ENCODE measurements around the gene GPC6.

Gene GPC6

GRCh38 chr13:94431574-94431973 lies 1205.0 kb downstream of the GPC6 start:
- H3K9me3 ChIP-seq (ENCODE audit: control insufficient read depth, insufficient read depth, low read length), result no peaks in the 10 kb centered on the region
- no peak for DNase-seq (ENCODE audit: low read depth, low spot score)
- no peak overlapping the region for H3K4me3 ChIP-seq (ENCODE audit: low read length)
- no peaks in the 10 kb centered on the region; the same call in 1 of the 2 replicates for H3K4me1 ChIP-seq (ENCODE audit: control insufficient read depth, insufficient read depth, low read length)
- H3K27ac ChIP-seq (ENCODE audit: low read length), result no peak overlapping the region
- H3K27me3 ChIP-seq (ENCODE audit: control insufficient read depth, insufficient read depth, low read length), result no peaks in the 10 kb centered on the region
- WGBS (ENCODE audit: insufficient coverage, insufficient read length), result no CpG with 5 or more reads among the region's 2 CpGs
- H3K36me3 ChIP-seq (ENCODE audit: control insufficient read depth, insufficient read depth, low read length), result no peaks in the 10 kb centered on the region

GRCh38 chr13:94431987-94432386 lies 1205.4 kb downstream of the GPC6 start:
- H3K27me3 ChIP-seq (ENCODE audit: control insufficient read depth, insufficient read depth, low read length), result no peaks in the 10 kb centered on the region
- no peaks in the 10 kb centered on the region for H3K36me3 ChIP-seq (ENCODE audit: control insufficient read depth, insufficient read depth, low read length)
- H3K27ac ChIP-seq (ENCODE audit: low read length), result no peak overlapping the region
- no peaks in the 10 kb centered on the region; the same call in 1 of the 2 replicates for H3K4me1 ChIP-seq (ENCODE audit: control insufficient read depth, insufficient read depth, low read length)
- no peak overlapping the region for H3K4me3 ChIP-seq (ENCODE audit: low read length)
- no peaks in the 10 kb centered on the region for H3K9me3 ChIP-seq (ENCODE audit: control insufficient read depth, insufficient read depth, low read length)
- no peak for DNase-seq (ENCODE audit: low read depth, low spot score)

GRCh38 chr13:94433055-94433961 lies 1206.7 kb downstream of the GPC6 start:
- Histone ChIP-seq H3K27me3 (ENCODE audit: control insufficient read depth, insufficient read depth, low read length) (no peaks in the 10 kb centered on the region), H3K36me3 (ENCODE audit: control insufficient read depth, insufficient read depth, low read length) (no peaks in the 10 kb centered on the region), H3K4me1 (ENCODE audit: control insufficient read depth, insufficient read depth, low read length) (no peaks in the 10 kb centered on the region), H3K27ac (ENCODE audit: low read length) (no peak overlapping the region), H3K4me3 (ENCODE audit: low read length) (no peak overlapping the region), H3K9me3 (ENCODE audit: control insufficient read depth, insufficient read depth, low read length) (no peaks in the 10 kb centered on the region)
- DNase-seq (ENCODE audit: low read depth, low spot score), result no peak
- WGBS (ENCODE audit: insufficient coverage, insufficient read length), result no CpG with 5 or more reads among the region's 19 CpGs

- Histone ChIP-seq H3K9me3 (ENCODE audit: control insufficient read depth, insufficient read depth, low read length) (no peaks in the 10 kb centered on the region), H3K4me3 (ENCODE audit: low read length) (no peak overlapping the region), H3K27me3 (ENCODE audit: control insufficient read depth, insufficient read depth, low read length) (no peaks in the 10 kb centered on the region), H3K27ac (ENCODE audit: low read length) (no peak overlapping the region), H3K4me1 (ENCODE audit: control insufficient read depth, insufficient read depth, low read length) (no peaks in the 10 kb centered on the region), H3K36me3 (ENCODE audit: control insufficient read depth, insufficient read depth, low read length) (no peaks in the 10 kb centered on the region)
- WGBS (ENCODE audit: insufficient coverage, insufficient read length), result no CpG with 5 or more reads among the region's 4 CpGs
- DNase-seq (ENCODE audit: low read depth, low spot score), result no peak
Observed at GRCh38 chr13:94435604-94436226, 1209.1 kb downstream of the GPC6 start.

GRCh38 chr13:94444826-94445225 lies 1218.2 kb downstream of the GPC6 start:
- H3K4me1 ChIP-seq (ENCODE audit: control insufficient read depth, insufficient read depth, low read length), result no peaks in the 10 kb centered on the region
- H3K27ac ChIP-seq (ENCODE audit: low read length), result no peak overlapping the region
- H3K36me3 ChIP-seq (ENCODE audit: control insufficient read depth, insufficient read depth, low read length), result no peaks in the 10 kb centered on the region
- H3K9me3 ChIP-seq (ENCODE audit: control insufficient read depth, insufficient read depth, low read length), result no peaks in the 10 kb centered on the region
- no peaks in the 10 kb centered on the region for H3K27me3 ChIP-seq (ENCODE audit: control insufficient read depth, insufficient read depth, low read length)
- H3K4me3 ChIP-seq (ENCODE audit: low read length), result no peak overlapping the region
- DNase-seq (ENCODE audit: low read depth, low spot score), result no peak

GRCh38 chr13:94454334-94454733 lies 1227.7 kb downstream of the GPC6 start:
- Histone ChIP-seq H3K27me3 (ENCODE audit: control insufficient read depth, insufficient read depth, low read length) (no peaks in the 10 kb centered on the region), H3K36me3 (ENCODE audit: control insufficient read depth, insufficient read depth, low read length) (no peaks in the 10 kb centered on the region), H3K4me3 (ENCODE audit: low read length) (no peak overlapping the region), H3K27ac (ENCODE audit: low read length) (no peak overlapping the region), H3K9me3 (ENCODE audit: control insufficient read depth, insufficient read depth, low read length) (no peaks in the 10 kb centered on the region), H3K4me1 (ENCODE audit: control insufficient read depth, insufficient read depth, low read length) (no peaks in the 10 kb centered on the region)
- DNase-seq (ENCODE audit: low read depth, low spot score), result no peak

- Histone ChIP-seq H3K27ac (ENCODE audit: low read length) (no peak overlapping the region), H3K27me3 (ENCODE audit: control insufficient read depth, insufficient read depth, low read length) (no peaks in the 10 kb centered on the region), H3K36me3 (ENCODE audit: control insufficient read depth, insufficient read depth, low read length) (no peaks in the 10 kb centered on the region), H3K4me3 (ENCODE audit: low read length) (no peak overlapping the region), H3K4me1 (ENCODE audit: control insufficient read depth, insufficient read depth, low read length) (no peaks in the 10 kb centered on the region), H3K9me3 (ENCODE audit: control insufficient read depth, insufficient read depth, low read length) (no peaks in the 10 kb centered on the region)
- WGBS (ENCODE audit: insufficient coverage, insufficient read length), result no CpG with 5 or more reads among the region's 2 CpGs
- DNase-seq (ENCODE audit: low read depth, low spot score), result no peak
Observed at GRCh38 chr13:94454906-94455305, 1228.3 kb downstream of the GPC6 start.

GRCh38 chr13:94455414-94455813 lies 1228.8 kb downstream of the GPC6 start:
- Histone ChIP-seq H3K27ac (ENCODE audit: low read length) (no peak overlapping the region), H3K4me1 (ENCODE audit: control insufficient read depth, insufficient read depth, low read length) (no peaks in the 10 kb centered on the region), H3K9me3 (ENCODE audit: control insufficient read depth, insufficient read depth, low read length) (no peaks in the 10 kb centered on the region), H3K27me3 (ENCODE audit: control insufficient read depth, insufficient read depth, low read length) (no peaks in the 10 kb centered on the region), H3K36me3 (ENCODE audit: control insufficient read depth, insufficient read depth, low read length) (no peaks in the 10 kb centered on the region), H3K4me3 (ENCODE audit: low read length) (no peak overlapping the region)
- no peak for DNase-seq (ENCODE audit: low read depth, low spot score)
- no CpG with 5 or more reads among the region's 2 CpGs for WGBS (ENCODE audit: insufficient coverage, insufficient read length)

Measured in iPS DF 6.9 (cell line).